IPS-11a (cell line): ENCODE measurements around the gene RNF141.

Experiments
- H3K4me3 ChIP-seq: one replicate; pipeline ENCODE4 v1.5.1; 2013; ENCODE audit warnings: low read depth, low read length, control low read depth

Gene RNF141

DNA sequence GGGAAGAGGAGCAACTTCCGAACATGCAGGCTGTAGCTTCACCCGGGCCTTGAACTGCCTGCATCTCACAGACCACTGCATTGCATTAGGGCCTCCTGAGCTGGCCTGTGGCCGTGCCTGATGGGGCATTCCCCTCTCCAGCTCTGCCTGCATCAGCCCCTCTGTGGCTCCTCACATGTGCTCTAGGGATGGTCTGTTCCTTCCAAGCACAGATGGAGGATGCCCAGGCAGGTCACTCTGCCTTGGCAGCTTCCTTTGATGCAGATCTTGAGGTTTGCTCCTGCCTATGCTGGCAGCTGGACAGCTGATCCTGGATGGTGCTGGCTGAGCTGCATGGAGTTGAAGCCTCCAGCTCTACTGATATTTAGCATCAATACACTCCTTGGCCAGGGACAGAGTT is 57.4 kb downstream of the RNF141 start:
- H3K4me3 ChIP-seq, result no peak overlapping the region

DNA sequence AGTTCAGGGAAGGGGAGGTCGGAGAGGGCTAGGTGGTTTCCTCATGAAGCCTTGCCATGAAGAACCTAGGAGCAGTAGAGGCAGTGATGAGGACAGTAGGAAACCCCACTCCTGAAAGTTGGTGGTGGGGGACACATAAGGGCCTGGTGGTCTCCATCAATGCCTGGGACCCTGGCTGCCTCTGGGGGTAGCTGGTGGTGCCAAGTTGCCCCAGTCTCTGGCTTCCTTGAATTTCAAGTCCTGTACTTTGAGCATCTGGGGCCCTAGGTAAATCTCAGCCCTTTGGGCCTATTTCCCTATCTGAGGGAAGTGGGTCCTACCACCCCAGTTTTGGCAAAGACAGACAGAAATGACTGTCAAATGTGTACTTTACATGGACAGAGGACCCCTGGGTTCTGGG is 57.8 kb downstream of the RNF141 start:
- H3K4me3 ChIP-seq, result no peak overlapping the region

DNA sequence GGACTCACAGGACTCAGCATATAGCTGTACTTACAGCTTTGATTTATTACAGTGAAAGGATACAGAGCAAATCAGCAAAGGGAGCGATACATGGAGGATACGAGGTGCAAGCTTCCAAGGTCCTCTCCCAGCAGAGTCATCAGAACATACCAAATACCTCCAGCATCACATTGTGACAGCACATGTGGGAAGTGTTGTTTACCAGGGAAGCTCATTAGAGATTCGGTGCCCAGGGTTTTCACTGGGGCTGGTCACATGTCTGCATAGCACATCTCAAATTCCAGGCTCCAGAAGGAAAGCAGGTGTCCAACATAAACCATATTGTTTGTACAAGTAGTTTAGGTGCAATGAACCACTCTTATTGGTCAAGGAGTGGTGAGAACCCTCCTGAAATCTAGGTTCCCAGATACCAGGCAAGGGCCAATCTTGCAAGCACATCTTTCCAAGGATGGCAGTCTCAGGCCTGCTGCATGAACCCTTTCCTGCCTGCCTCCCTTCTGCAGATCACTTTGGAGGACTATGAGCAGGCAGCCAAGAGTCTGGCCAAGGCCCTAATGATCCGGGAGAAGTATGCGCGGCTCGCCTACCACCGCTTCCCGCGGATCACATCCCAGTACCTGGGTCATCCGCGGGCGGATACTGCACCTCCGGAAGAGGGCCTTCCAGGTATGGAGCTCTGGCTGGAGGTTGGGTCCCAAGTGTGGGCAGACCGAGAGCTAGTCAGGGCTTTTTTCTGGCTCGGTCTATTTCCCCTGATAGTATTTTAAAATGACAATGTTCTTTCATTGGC is 59.2 kb downstream of the RNF141 start:
- no peak overlapping the region for H3K4me3 ChIP-seq

DNA sequence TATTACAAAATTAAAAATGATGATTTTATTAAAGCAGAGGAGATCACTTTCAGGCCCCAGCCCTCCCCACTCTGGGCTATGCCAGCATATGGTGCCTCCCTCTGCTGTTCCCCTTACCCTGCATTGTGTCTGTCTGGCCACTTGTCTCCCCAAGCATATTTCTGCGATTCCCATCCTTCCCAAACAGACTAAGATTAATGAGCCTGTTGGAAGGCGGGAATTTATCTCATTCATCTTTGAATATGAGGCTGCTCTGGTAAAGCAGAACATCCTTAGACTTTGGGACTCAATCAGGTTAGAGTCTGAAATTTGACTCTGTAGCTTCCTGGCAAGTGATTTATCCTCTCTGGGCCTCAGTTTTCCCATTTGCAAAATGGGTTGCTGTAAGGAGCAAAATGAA is 60.2 kb downstream of the RNF141 start:
- H3K4me3 ChIP-seq, result no peak overlapping the region

DNA sequence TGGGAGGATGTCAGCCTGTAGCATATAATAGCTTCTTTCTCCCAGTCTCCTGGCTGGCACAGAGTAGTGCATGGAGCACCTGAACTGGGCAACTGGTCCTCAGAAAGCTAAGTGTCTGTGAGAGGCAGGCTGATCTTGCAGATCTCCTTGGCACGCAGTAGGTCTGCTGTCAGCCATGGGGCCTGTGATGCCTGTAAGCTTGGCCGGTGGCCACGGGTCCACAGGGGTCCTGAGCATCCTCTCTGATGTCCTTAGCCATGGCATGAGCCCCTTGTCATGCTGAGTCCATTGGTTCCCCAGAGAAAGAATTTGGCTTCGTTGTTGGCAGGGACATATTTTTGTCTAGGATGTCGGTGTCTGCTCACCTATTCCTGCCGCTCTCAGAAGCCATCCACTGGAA is 61.0 kb downstream of the RNF141 start:
- H3K4me3 ChIP-seq, result no peak overlapping the region

DNA sequence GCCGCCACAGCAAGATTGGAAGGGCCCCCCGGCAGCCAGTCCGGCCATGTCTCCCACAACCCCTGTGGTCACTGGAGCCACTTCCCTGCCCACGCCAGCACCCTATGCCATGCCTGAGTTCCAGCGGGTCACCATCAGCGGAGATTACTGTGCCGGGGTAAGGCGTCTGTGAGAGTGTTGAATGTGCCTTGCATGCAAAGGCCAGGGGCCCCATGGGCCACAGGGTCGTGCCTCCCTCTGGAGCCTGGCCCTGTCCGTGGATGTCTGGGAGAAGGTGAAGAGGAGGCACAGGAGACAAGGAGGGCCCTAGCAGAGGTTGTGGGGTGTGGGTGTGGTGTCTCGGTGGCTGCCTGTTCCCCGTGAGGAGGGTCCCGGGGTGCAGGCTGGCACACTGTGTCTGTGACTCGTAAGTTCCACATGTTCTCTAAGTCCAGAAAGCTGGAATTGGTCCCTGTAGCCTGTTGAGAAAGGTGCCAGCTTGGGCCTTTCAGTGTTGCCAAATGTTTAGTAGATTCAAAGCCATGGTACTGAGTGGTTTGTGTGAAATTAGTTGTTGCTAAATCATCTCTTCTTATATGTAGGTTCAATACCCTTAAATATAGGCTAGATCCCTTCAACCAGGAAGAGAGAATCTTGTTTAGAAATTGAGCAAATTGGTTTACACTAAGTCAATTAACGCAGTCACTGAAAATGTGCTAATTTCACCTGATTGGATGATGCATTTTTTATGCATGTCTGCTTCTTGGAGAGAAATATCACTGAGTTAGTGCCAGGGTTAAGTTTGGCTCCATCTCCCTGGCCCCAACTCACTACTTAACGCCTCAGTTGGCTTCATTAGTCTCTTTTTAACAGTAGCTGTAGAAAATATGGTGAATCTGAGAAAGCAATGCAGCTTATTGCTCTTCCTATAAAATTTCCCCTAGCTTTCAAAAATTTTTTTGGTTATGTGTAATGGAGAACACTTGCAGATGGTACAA is 62.1 kb downstream of the RNF141 start:
- no peak overlapping the region for H3K4me3 ChIP-seq

DNA sequence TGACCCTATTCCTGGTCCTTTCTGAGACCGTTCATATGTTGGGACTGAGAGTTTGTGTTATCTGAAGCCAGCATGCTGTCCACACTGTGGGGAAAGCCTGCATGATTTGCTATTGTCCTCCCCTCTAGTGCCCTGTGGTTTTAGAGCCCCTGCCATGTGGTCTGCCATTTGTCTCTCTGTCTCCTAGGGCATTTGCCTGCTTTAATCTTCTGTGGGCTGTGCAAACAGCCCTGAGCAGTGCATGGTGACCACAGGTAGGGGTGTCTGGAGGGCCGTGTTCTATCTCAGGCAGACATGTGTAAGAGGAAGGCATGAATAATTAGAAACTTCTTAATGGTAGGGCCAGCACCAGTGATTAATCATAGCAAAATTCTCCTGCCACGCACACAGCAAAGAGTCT is 62.9 kb downstream of the RNF141 start:
- H3K4me3 ChIP-seq, result no peak overlapping the region

DNA sequence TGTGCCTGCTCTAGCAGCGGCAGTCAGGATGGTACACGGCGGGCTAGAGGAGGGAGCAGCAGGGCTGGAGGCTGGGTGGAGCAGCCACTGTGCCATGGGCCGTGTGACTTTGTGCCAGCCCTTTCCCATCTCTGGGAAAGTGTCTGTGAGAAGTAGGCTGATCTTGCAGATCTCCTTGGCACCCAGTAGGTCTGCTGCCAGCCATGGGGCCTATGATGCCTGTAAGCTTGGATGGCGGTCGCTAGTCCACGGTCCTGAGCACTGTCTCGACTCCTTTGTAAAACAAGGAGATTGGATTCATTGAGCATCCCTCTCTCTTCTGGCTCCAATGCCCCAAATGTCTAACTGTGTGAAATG is 63.3 kb downstream of the RNF141 start:
- H3K4me3 ChIP-seq, result no peak overlapping the region

DNA sequence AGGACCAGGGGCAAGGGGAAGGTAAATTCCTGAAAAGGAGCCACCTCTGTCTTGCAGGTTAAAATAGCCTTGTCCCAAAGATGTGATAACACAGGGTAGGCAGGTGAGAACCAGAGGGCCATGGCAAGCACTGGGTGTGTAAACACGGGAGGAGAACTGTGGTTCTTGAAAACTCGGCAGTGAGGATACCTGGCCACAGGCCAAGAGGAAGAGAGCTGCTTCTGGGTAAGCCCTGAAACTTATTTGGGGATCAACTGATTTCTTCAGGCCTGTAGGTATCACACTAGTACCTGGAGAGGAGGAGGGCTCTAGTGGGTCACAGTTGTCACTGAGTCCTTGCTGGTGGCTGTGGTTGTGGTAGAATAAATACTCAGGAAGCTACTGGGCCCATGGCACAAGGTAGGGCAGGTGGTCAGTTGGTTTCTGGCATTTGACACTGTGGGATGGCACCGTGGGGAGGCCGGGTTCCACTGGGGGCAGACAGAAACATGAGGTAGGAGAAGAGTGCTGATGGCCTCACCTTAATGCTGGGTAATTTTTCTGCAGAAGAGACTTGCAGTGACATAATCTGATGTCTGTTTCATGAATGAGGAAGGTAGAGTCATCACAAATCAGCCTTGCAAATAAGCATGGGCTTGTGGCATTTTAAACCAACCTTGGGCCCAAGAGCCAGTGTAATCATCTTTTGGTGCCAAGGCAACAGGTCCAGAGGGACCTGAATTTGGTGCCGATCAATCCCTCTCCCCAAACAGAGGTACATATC is 63.9 kb downstream of the RNF141 start:
- H3K4me3 ChIP-seq, result no peak overlapping the region

DNA sequence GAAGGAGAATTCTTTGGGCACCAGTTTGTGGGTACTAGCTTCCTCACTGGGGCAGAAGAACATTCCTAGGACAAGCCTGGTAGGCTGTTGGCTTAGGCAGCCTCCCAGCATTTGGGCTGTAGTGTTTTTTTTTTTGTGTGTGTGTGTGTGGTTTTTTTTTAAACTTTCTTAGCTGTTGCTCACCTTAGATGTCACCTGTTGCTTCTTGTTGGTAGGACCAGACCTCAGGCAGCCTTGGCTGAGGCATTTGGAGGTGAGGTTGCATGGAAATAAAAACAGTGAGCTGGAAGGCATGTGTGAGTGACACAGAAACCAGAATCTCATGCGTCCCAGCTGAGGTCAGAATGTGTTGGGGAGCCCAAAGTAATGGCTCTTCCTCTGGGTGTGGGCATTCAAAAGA is 64.6 kb downstream of the RNF141 start:
- H3K4me3 ChIP-seq, result no peak overlapping the region

DNA sequence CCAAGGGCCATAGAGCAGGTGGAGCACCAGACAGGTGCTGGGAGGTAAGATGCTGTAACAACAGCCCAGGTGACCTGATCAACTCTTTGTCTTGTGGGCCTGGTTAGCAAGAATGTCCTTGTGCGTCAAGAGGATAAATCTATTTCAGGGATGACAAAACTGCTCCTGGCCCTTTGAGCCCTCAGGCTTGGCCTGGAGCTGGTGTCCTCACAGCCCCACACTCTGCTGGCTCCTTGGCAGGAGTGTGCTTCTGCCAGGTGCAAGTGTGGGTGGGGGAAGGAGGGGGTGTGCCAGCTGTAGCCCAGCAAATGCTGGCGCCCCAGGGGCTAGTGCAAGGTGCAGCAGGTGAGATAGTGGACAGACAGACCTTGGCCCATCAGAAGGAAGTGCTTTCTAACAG is 66.4 kb downstream of the RNF141 start:
- no peak overlapping the region for H3K4me3 ChIP-seq

DNA sequence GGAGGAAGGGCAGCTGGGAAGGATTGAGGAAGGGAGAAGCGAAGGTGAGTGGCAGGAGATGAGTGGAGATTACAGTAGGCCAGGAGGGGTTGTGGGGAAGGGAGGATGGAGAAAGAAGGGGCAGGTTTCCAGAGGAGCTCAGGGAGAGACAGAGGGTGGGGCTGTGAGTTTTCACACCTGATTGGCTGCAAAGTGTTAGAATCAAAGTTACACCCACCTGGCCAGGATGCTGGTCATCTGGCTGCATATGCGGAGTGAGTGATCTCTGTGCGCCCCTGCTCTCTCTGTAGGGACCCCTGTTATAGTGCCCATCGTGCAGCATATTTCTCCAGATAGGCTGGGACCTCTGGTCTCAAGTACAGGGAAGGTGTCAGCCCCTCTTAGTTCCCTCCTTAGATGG is 67.6 kb downstream of the RNF141 start:
- no peak overlapping the region for H3K4me3 ChIP-seq

DNA sequence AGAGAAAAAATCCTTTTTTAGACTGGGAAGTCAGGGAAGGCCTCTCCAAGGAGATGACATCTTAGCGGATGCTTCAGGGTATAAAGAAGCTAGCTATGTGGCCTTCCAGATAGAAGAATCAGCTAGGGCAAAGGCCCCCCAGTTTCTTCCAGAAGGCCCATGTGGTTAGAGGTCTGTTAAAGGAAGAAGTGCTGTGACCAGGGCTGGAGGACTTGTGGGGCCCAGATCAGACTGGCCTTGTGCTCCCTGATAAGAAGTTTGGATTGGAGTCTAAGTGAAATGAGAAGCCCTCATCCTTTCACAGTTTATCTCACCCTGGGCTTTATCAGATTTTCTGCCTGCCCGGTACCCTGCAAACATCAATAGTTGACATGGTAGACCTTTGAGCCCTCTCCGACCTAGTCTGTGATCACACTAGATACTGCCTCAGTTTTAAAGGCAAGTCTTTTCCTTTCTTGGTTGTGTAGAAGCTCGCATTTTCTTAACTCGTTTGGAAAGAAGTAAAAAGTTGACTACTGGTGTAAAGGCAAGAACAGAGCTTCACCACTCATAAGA is 78.2 kb downstream of the RNF141 start:
- H3K4me3 ChIP-seq, result no peak overlapping the region
